Psoas muscle (tissue), 8 donors: ENCODE results near the gene CNOT6L. TPM values are rescaled to one million over a fixed set of nuclear protein-coding genes. Genes with fewer than 3 reads are reported as not detected.

Experiments
- ATAC-seq, 4 donors: fragments of 200-7000 bp; cut with Tn5 transposase; one replicate each; pipeline ENCODE4 v1.9.1; 2020; ENCODE audit warnings: moderate library complexity in 3 of 4, mild to moderate bottlenecking in 2 of 4
- DNase-seq, 2 donors: peaks; one replicate each; pipeline ENCODE4 v3.0.0-alpha.2; 2020
- H3K27ac ChIP-seq: fragments of 200-600 bp; one replicate; pipeline ENCODE4 v1.8.0; 2022
- H3K27me3 ChIP-seq, 3 donors: fragments of 200-600 bp in 1 of 3; one replicate each; pipeline versions ENCODE4 v1.6.1 to v1.8.0; 2013 to 2022; ENCODE audit warnings: low read length in 2 of 3, mild to moderate bottlenecking in 2 of 3, moderate library complexity in 1 of 3; ENCODE audit not compliant: insufficient read depth in 3 of 3
- H3K36me3 ChIP-seq, 2 donors: fragments of 200-600 bp in 1 of 2; one replicate each; pipeline versions ENCODE4 v1.6.1 to v1.8.0; 2013 to 2022; ENCODE audit warnings: low read depth in 1 of 2, mild to moderate bottlenecking in 1 of 2, moderate library complexity in 1 of 2; ENCODE audit not compliant: insufficient read depth in 1 of 2
- H3K4me1 ChIP-seq: fragments of 200-600 bp; one replicate; pipeline ENCODE4 v1.8.0; 2022
- H3K4me3 ChIP-seq: fragments of 200-600 bp; one replicate; pipeline ENCODE4 v1.8.0; 2022; ENCODE audit warnings: mild to moderate bottlenecking
- H3K9me3 ChIP-seq: fragments of 200-600 bp; one replicate; pipeline ENCODE4 v1.8.0; 2022
- WGBS, 3 donors: extraction: QIAGEN DNeasy Blood & Tissue Kit; methylation state at CpG; one replicate each; pipeline versions ENCODE4 v1.1.6 to v1.1.7; 2013; 5-methylcytosine and 5-hydroxymethylcytosine counted together
- intact Hi-C, 2 donors: fragments of 100-400 bp; cut with DNase I; formaldehyde crosslinking; loops; one replicate each; pipeline versions ENCODE4 v1.11.0 to v1.14.2; 2022
- polyA plus RNA-seq, 3 donors: library from polyadenylated mRNA; stranded (reverse); fragments of 200-250 nt; gene quantifications; one replicate each; pipeline ENCODE4 v1.2.3, GENCODE V29; 2013
- total RNA-seq, 4 donors: library from RNA; stranded (reverse); fragmentation: NEBNext Ultra II Directional in 2 of 4; extraction: Animal tissue kit (Norgen Biotek cat#: 25700) in 2 of 4; gene quantifications; one replicate each; pipeline versions ENCODE4 v1.2.1 to v1.2.4, GENCODE V29; 2021 to 2023
- TF ChIP-seq, protein P1 (sequence below): fragments of 200-600 bp; IDR thresholded peaks from one replicate; pipeline ENCODE4 v1.8.0; 2022; ENCODE audit warnings: antibody characterized with exemption
- donor health status: healthy with polysubstance abuse.
- donor health status: DM: no; HTN: no; CAD: no; lungs with moderate emphysema.
- donor health status: Bipolar disorder and iron deficiency.
- donor health status: healthy.
- donor health status: DM: yes; HTN: yes; CAD: no.
- donor health status: DM: no; HTN: no; CAD: no.
- donor health status: DM: no; HTN: no; CAD: no.
- donor health status: DM: yes; HTN: yes; CAD: no.

CNOT6L gene
- total and polyA plus RNA-seq, 7 donors, result 2.6 to 23.3 (median 18.0) TPM

DNA sequence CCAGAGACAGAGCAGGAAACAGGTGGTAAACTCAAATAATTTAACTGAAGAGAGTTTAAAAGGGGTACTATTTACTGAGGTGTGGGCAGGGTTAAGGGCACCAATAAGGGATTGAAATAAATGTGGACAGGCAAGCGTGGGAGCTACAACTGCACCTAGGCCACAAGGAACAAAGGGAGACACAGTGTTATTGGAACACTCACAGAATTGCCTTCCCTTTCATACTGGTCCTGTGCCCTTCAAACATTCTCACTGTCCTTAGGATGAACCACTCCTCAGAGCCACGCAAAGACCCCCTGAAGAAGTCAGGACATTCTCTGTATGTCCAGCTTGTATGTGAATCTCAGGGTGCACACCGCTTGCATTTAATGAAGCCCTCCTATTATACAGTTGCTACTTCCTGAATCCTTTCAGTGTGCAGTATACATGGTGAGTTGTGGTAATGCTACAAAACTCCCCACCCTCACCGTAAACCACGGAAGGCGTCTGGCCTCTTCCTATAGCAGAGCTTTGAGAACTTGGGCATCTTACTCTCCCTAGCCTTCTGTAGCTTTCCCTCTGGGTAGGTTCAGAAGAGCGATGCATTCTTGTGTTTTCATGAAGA lies 33.8 kb upstream of the CNOT6L start:
- WGBS, 3 donors, result 63 to 69% (median 69%) methylated on average over 7 of the region's 7 CpGs
- no peak for ATAC-seq
- DNase-seq, result no peak
- Histone ChIP-seq H3K9me3 (no peaks in the 10 kb centered on the region), H3K4me1 (no peaks in the 10 kb centered on the region), H3K4me3 (no peak overlapping the region), H3K27ac (peak overlapping the region; percentile 11), H3K27me3 (no peaks in the 10 kb centered on the region), H3K36me3 (no peaks in the 10 kb centered on the region)
- TF ChIP-seq, protein P1, sequence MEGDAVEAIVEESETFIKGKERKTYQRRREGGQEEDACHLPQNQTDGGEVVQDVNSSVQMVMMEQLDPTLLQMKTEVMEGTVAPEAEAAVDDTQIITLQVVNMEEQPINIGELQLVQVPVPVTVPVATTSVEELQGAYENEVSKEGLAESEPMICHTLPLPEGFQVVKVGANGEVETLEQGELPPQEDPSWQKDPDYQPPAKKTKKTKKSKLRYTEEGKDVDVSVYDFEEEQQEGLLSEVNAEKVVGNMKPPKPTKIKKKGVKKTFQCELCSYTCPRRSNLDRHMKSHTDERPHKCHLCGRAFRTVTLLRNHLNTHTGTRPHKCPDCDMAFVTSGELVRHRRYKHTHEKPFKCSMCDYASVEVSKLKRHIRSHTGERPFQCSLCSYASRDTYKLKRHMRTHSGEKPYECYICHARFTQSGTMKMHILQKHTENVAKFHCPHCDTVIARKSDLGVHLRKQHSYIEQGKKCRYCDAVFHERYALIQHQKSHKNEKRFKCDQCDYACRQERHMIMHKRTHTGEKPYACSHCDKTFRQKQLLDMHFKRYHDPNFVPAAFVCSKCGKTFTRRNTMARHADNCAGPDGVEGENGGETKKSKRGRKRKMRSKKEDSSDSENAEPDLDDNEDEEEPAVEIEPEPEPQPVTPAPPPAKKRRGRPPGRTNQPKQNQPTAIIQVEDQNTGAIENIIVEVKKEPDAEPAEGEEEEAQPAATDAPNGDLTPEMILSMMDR, result no peak
- intact Hi-C loops, result no loop called here

DNA sequence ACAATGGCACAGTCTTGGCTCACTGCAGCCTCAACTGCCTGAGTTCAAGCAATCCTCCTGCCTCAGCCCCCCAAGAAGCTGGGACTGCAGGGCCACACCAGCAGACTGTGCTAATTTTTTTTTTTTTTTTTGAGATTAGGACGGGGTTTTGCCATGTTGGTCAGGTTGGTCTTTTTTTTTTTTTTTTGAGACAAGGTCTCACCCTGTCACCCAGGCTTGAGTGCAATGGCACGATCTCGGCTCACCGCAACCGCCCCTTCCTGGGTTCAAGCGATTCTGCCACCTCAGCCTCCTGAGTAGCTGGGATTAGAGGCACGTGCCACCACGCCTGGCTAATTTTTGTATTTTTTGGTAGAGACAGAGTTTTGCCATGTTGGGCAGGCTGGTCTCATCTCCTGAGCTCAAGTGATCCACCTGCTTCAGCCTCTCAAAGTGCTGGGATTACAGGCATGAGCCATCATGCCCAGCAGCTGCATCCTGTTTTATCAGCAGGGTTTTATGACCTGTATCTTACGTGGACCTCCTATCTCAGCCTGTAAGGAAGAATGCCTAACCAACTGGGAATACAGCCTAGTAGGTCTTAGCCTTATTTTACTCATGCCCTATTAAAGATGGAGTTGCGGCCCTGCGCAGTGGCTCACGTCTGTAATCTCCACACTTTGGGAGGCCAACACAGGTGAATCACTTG lies 30.3 kb upstream of the CNOT6L start:
- DNase-seq, result no peak
- no peak overlapping the region for H3K27ac ChIP-seq
- H3K4me1 ChIP-seq, result no peaks in the 10 kb centered on the region
- H3K9me3 ChIP-seq, result no peaks in the 10 kb centered on the region
- no peak for ATAC-seq
- WGBS, 3 donors, result 86 to 90% (median 87%) methylated on average over 11 to 12 of the region's 12 CpGs
- intact Hi-C loops, result no loop called here
- no peak overlapping the region for H3K4me3 ChIP-seq
- TF ChIP-seq, protein P1, result no peak
- no peaks in the 10 kb centered on the region for H3K27me3 ChIP-seq
- H3K36me3 ChIP-seq, result no peaks in the 10 kb centered on the region

DNA sequence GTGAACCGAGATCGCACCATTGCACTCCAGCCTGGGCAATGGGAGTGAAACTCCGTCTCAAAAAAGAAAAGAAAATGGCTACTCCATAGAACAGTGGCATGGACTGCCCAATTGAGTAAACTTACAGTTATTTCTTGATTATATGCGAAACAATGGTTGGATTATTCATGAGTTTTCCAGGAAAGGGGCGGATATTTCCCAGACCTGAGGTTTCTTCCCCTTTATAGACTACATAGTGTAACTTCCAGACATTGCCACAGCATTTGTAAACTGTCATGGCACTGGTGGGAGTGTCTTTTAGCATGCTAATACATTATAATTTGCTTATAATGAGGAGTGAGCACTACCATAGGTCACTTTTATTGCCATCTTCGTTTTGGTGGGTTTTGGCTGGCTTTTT lies 29.3 kb upstream of the CNOT6L start:
- WGBS, 3 donors, result 92 to 95% (median 92%) methylated on average over 6 of the region's 6 CpGs
- no peak overlapping the region for H3K4me3 ChIP-seq
- TF ChIP-seq, protein P1, result no peak

DNA sequence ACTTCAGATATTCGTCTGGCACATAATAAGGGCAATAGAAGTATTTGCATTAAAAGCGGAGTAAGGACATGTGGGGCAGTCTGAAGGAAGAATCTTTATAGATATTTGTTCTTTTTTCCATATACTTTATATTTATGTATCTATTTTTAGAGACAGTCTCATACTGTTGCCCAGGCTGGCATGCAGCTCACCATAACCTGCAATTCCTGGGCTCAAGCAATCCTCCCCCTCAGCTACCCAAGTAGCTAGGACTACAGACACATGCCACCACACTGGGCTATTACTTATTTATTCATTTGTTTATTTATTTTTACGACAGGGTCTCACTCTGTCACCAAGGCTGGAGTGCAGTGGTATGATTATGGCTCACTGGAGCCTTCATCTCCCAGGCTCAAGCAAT lies 26.8 kb upstream of the CNOT6L start:
- no peaks in the 10 kb centered on the region for H3K4me1 ChIP-seq
- H3K27me3 ChIP-seq, result no peaks in the 10 kb centered on the region
- WGBS, 3 donors, result 75 to 85% (median 77%) methylated on average over 3 of the region's 3 CpGs
- TF ChIP-seq, protein P1, result no peak
- H3K36me3 ChIP-seq, result no peaks in the 10 kb centered on the region
- intact Hi-C loops, result no loop called here
- H3K9me3 ChIP-seq, result no peaks in the 10 kb centered on the region
- peak in 3 of 4 donors; percentile 57 to 70 (median 61) for ATAC-seq
- no peak for DNase-seq
- H3K4me3 ChIP-seq, result no peak overlapping the region
- no peak overlapping the region for H3K27ac ChIP-seq

More for the DNA sequence above, 29.3 kb upstream of the CNOT6L start:
- no peaks in the 10 kb centered on the region for H3K36me3 ChIP-seq
- no peak overlapping the region for H3K27ac ChIP-seq
- H3K4me1 ChIP-seq, result no peaks in the 10 kb centered on the region
- H3K27me3 ChIP-seq, result no peaks in the 10 kb centered on the region
- no peak for DNase-seq
- ATAC-seq, result no peak
- intact Hi-C loops, result no loop called here
- H3K9me3 ChIP-seq, result no peaks in the 10 kb centered on the region
